ENCODE data around the gene SDCCAG8.
"Not testable (repeated sequence)": the region's sequence is repeated elsewhere in the genome, so short reads cannot be mapped to it uniquely, and the experiment has no call there.

SDCCAG8 gene

DNA sequence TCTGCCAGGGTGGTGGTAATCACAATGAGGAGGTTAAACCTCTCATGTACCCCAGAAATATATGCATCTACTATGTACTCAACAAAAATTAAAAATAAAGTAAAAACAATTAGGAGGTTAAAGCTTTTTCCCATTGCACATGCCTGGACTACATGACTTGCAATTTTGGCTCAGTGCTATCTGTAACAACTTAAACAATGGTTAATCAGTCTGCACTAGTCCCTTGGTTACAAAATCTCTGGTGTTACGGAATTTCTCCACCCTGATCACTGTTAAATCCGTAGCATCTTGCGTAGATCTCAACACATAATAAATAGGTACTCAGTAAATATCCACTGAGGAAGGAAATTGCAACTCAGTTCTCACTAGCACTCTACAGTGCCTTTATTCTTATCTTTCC lies 66.5 kb downstream of the SDCCAG8 start:
- in situ Hi-C loops (cut with MboI; ENCODE audit: low sequenced_read_pairs) = loop anchor here (25.0 kb wide), 1 partner anchor 860 kb away; no protein-coding TSS in a partner anchor

DNA sequence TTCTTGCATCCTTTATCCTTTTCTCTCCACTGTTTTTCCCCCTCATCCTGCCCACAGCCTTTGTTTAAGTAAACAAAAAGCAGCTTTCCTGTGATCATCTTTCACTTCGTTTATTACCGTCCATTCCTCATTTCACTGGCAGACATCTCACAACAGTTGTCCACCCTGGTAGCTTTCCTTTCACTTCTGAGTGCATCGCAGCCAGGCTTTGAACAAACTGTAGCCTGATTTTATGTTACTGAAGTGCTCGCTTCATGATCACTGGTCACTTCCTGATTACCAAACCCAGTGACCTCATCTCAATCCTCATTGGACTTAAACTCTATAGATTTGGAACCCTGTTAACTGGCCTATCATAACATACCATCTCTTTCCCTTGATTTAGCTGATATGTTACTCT lies 67.7 kb downstream of the SDCCAG8 start:
- in situ Hi-C loops (cut with MboI; ENCODE audit: low sequenced_read_pairs) = loop anchor here (25.0 kb wide), 1 partner anchor 861 kb away; no protein-coding TSS in a partner anchor

DNA sequence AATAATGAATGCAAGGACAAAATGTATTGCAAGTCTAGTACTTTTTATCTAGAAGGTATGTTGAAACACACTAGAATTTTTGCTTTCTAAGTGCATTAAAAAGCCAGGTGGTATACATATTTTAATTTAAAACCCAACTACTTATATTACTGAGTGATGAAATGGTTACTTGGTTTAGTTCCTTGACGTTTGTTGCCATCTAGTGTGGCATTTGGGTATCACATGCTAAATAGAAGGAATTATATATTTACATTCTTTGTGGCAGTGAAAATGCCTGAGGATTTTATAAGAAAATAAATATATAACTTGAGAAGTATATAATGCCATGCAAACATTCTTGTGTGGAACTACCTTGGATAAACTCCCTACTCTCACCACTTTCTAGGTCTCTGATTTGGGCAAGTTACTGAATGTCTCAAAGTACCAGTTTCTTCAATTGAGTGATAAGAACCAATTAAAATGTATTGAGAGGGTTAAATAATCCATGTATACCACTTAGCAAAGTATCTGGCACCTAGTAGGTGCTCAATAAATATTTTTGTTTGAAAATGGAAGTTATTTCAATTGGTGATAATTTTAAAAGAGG lies 69.6 kb downstream of the SDCCAG8 start:
- in situ Hi-C loops (cut with MboI; ENCODE audit: low sequenced_read_pairs) = no loop called here

DNA sequence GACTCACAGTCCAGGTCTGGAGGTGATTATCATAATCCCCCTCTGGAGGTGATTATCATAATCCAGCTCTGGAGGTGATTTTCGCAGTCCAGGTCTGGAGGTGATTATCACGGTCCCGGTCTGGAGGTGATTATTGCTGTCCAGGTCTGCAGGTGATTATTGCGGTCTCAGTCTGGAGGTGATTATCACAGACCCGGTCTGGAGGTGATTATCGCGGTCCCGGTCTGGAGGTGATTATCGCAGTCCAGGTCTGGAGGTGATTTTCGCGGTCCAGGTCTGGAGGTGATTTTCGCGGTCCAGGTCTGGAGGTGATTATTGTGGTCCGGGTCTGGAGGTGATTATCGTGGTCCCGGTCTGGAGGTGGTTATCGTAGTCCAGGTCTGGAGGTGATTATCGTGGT lies 76.6 kb downstream of the SDCCAG8 start:
- in situ Hi-C loops (cut with MboI; ENCODE audit: low sequenced_read_pairs) = no loop called here

DNA sequence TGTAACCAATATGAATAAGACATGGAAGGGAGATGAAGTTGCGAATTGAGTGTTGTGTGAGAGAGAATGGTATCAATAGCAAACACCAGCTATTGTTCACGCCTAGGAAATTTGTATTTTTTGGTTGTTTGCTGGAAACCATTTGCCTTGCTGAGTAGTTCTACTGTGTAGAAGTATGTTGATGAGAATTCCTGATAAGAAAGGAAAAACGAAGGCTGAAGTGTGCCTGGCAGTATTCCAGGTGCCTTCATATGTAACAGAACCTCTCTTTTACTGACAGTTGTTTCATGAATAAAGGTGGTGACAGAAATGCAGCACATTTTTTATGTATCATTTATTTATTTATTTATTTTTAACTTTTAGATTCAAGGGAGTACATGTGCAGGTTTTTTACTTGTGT lies 79.5 kb downstream of the SDCCAG8 start:
- in situ Hi-C loops (cut with MboI; ENCODE audit: low sequenced_read_pairs) = no loop called here

DNA sequence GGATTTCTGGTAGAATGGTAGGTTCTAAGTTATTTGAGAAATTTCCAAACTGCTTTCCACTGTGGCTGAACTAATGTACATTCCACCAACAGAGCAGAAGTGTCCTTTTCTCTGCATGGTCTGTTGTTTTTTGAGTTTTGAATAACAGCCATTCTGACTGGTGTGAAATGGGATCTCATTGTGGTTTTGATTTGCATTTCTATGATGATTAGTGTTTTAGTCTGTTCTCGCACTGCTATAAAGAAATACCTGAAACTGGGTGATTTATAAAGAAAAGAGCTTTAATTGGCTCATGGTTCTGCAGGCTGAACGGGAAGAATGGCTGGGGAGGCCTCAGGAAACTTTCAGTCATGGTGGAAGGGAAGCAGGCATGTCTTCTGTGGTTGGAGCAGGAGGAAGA lies 80.3 kb downstream of the SDCCAG8 start:
- in situ Hi-C loops (cut with MboI; ENCODE audit: low sequenced_read_pairs) = no loop called here

DNA sequence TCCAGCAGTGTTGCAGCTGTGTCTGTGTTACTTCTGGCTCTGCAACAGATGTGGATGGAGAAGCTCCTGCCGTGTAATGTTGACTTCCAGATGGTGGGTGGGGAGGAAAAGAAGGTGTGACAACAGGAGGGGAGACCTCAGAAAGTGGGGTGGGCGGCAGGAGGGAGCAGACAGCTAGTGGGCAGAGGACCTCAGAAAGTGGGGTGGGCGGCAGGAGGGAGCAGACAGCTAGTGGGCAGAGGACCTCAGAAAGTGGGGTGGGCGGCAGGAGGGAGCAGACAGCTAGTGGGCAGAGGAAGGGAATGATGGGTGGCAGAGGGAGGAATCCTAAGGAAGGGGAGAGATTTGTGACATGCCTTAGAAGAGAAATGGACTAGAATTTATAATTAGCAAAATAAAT lies 83.0 kb downstream of the SDCCAG8 start:
- in situ Hi-C loops (cut with MboI; ENCODE audit: low sequenced_read_pairs) = not testable (repeated sequence)

DNA sequence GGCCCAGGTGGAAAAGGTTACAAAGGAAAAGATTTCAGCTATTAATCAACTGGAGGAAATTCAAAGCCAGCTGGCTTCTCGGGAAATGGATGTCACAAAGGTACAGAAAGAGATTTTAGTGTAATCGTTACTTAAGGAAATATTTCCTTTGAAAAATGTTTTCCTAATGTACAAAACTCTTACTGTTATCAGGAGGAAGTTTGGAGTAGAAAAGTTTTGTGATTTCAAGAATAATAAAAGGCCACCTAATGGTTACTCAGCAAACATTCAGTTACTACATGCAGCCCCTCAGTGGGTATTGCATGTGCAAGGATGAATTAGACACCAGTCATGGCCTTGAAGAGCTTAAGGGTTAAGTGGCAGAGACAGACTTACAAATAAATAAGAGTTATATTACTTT lies 85.2 kb downstream of the SDCCAG8 start:
- in situ Hi-C loops (cut with MboI; ENCODE audit: low sequenced_read_pairs) = loop anchor here (10.0 kb wide), 1 partner anchor 944 kb away; no protein-coding TSS in a partner anchor

DNA sequence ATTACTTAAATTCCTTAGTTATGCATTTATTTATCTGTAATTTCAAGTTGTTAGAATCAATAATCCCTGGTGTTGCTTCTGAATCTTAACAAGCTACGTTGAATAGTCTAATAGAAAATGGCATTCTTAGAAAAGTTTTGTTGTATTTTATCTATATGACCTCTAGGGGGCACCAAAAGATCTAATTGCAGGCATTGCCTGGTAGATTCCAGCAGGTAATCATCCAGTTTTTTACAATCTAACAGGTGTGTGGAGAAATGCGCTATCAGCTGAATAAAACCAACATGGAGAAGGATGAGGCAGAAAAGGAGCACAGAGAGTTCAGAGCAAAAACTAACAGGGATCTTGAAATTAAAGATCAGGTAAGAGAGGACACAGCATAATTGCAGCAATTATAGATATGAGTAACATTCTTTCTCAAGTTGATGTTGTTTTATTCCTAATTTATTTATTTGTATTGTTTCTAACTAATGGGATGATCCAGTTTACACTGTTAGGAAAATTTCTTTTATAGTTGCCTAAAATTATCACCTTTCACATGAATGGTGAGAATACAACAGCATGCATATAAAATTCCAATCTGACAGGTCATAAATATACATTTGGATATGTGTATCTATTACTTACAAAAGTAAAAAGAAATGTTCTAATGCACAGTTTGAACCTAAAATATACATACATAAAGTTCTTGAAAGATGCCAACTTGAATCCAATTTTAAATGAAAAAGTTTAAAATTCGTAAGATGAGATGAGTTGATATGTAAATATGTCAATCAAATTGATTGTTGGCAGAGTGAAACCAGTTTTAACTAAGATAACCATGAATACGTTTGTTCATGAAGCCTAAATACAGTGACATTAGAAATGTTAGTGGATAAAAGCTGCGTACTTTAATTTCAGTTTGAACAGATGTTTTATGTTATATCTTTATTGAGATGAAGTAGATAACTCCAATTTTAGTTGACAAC lies 88.4 kb downstream of the SDCCAG8 start:
- in situ Hi-C loops (cut with MboI; ENCODE audit: low sequenced_read_pairs) = loop anchor here (10.0 kb wide), 1 partner anchor 941 kb away; no protein-coding TSS in a partner anchor

DNA sequence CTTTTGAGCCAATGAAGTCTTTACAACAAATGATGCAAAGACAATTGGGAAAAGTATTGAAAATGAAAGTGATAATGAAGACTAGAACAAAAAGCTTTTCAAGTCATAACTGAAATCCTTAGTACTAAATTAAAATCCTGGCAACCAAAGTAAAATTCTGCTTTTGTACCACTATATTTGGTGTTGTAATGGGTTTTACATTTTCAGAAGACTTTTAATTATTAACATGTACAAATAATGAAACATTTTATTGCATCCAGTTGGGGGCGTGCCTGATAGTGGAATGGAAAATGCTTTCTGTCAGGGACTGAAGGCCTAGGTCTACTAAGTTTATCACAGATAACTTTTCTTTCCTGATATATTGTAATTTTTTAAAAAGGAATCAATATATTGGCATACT lies 89.4 kb downstream of the SDCCAG8 start:
- in situ Hi-C loops (cut with MboI; ENCODE audit: low sequenced_read_pairs) = loop anchor here (10.0 kb wide), 1 partner anchor 940 kb away; no protein-coding TSS in a partner anchor

DNA sequence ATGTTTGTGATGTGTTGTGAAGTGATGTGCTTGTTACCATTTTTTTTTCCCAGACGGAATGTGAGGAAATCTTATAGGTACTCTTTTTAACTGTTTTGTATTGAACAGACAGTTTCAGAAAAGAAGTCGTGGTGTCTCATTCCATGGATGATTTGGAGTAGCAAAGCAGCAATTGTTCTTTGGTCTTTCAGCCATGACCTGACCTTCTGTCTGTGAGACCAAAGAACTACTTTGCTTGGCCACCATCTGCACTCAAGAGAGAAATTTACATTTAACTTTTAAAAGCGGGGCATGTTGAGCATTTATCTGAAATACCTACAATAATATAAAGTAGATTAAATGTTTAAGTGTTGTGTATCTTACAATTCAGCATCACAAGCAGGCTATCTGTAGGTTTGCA lies 90.2 kb downstream of the SDCCAG8 start:
- in situ Hi-C loops (cut with MboI; ENCODE audit: low sequenced_read_pairs) = loop anchor here (10.0 kb wide), 1 partner anchor 939 kb away; no protein-coding TSS in a partner anchor

DNA sequence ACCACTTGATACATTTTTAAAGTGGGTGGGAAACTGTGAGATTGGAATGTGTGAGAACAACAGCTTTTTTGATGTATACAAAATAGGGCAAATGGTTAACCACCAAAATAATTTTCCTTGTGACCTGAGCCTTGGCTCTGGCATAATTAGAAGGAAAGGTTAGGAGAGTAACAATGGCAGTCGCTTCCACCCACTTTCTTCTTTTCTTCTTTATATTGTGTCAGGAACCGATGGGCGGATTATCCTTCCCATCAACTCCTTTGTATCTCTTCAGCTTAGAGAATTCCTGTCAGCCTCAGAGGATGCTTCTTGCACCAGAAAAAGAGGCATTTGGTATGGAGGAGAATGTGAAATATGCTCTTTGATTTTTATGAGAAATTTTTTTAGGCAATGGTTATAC lies 90.6 kb downstream of the SDCCAG8 start:
- in situ Hi-C loops (cut with MboI; ENCODE audit: low sequenced_read_pairs) = loop anchor here (10.0 kb wide), 1 partner anchor 938 kb away; no protein-coding TSS in a partner anchor

DNA sequence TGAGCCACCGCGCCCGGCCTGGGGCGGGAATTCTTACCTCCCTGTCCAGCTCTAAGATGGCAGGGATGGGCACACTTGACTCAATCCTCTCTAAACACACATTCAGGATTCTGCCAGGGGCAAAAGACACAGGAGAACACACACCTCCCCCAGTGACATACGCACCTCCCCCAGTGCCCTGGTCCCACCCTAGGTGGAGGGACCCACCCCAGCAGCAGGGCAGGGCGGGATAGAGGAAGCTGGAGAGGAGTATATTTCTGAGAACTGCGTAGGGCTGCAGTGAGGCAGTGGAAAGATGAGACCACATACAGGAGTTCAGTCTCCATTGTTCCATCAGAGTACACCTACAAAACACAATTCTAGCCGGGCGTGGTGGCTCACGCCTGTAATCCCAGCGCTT lies 92.5 kb downstream of the SDCCAG8 start:
- in situ Hi-C loops (cut with MboI; ENCODE audit: low sequenced_read_pairs) = loop anchor here (10.0 kb wide), 1 partner anchor 936 kb away; no protein-coding TSS in a partner anchor

DNA sequence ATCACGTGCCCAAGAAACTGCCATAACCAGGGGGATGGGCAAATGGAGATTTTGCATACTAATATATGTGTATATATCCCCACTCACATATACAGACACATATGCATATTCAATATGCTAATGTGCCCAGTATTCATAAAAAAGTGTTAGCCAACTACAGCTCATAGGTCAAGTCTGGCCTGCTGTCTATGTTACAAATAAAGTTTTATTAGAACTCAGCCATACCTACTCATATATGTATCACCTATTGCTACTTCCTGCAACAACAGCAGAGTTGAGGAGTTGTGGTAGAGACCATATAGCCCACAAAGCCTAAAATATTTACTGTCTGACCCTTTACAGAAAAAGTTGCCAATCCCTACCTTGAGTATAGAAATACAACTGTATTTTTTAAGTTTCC lies 93.3 kb downstream of the SDCCAG8 start:
- in situ Hi-C loops (cut with MboI; ENCODE audit: low sequenced_read_pairs) = loop anchor here (10.0 kb wide), 1 partner anchor 936 kb away; no protein-coding TSS in a partner anchor

DNA sequence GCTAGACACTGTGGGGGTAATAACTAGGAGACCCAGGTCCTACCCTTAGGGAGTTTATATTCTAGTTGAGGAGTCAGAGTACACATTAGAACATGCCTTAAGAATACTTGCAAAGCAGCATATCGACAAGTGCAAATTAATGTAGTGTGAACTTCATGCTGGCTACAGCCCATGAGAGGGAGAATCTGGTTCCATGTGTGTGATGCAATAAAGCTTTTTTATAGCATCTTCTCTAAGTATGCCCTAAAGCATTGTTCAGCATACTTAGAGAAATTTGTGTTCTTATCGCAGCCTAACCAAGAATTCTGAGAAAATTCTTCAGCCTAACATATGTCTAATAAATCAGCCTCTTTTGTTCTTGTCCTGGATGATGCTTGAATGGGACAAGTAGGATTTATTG lies 95.5 kb downstream of the SDCCAG8 start:
- in situ Hi-C loops (cut with MboI; ENCODE audit: low sequenced_read_pairs) = no loop called here

DNA sequence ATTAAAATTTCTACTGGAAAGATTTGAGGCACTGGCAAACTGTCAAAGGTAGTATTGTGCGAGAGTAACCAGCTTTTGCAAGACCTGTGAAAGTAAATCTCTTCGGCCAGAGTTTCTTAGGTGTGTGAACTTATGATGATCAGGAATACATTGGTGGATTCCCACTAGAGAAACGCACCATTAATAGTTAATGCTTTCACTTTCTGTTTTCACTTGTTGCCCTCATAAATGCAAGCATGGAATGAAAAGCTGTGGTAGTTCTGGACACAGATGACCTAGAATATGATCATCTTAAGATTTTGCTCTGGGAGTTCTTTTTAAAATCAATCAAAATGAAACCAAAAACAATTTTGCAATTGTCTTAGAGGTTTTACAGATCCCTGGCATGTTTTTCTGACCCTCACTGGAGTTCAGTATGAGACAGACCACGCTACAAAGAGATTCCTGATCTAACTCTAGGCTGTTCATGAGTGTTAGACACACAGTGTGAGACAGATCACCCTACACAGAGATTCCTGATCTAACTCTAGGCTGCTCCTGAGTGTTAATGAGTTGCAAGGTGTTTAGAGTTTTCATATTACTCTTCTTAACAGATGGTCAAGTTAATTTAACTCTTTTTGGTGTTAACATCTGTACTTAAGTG lies 98.8 kb downstream of the SDCCAG8 start:
- in situ Hi-C loops (cut with MboI; ENCODE audit: low sequenced_read_pairs) = no loop called here

DNA sequence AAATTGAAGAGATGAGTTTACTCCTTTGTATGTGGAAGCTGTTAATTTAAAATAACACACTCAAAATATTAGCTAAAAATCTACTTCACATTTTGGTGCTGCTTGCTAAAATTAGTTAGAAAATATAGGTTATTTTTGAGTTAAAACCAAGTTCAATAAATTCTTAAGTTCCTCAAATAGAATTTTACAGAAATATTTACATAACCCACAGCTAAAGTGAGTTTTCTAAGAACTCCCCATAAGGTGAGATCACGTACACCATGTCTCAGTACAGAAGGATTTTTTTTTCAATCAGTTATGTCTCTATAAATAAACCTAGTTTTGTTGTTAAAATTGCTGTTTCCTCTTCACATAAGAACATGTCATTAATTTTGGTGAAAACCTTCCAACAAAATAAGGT lies 108.0 kb downstream of the SDCCAG8 start:
- in situ Hi-C loops (cut with MboI; ENCODE audit: low sequenced_read_pairs) = no loop called here

DNA sequence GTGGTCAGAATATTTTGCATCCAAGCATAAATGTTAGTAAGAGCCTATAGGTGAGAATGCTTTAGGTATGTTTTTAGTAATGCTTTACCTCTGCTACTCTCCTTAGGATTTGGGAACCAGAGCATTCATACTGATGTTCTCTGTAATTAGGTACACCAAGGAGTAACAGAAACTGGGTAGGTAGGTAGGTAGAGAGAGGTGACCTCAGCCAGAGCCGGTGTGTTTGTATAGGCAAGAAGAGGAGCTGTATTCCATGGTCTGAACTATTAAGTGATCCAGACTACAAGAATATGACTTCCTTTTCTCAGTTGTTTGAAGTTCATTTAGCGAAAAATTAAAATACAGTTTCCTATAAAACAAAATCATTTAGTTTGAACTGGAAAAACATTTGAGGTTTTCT lies 108.5 kb downstream of the SDCCAG8 start:
- in situ Hi-C loops (cut with MboI; ENCODE audit: low sequenced_read_pairs) = no loop called here

DNA sequence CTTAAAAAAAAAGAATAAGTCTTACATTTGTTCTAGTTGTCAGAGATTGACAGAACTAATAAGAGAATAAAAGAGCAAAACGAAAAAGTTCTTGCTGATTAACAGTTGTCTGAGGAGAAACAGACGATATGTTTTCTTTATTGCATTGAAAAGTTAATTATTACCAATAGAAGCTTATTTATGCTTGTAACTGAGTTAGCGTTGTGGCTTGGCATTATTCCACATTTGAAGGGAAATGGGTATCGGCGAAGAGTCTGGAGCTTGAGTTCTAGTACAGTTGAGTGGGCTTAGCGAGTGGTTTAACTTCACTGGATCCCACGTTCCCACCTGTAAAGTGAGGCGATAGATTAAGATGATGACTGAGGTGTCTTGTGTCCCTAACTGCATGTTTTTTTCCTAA lies 109.0 kb downstream of the SDCCAG8 start:
- in situ Hi-C loops (cut with MboI; ENCODE audit: low sequenced_read_pairs) = no loop called here

DNA sequence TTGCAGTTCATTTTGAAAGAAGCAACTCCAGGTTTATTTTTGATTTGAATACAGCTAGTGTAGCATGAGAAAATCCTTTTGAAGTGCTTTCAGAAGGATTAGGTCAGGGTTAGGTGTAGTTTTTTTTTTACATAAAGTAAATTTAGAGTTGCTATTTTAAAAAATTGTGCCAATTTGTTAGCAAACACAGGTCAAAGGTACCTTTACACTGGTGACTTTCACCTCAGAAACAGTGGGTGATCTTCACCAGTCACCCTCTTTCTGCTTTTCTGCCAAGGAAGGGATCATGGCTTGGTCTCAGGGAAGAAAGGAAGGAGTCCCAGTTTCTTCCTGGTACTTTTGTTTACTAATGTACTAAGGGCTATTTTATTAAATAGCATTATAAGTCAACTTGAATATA lies 111.5 kb downstream of the SDCCAG8 start:
- in situ Hi-C loops (cut with MboI; ENCODE audit: low sequenced_read_pairs) = no loop called here

DNA sequence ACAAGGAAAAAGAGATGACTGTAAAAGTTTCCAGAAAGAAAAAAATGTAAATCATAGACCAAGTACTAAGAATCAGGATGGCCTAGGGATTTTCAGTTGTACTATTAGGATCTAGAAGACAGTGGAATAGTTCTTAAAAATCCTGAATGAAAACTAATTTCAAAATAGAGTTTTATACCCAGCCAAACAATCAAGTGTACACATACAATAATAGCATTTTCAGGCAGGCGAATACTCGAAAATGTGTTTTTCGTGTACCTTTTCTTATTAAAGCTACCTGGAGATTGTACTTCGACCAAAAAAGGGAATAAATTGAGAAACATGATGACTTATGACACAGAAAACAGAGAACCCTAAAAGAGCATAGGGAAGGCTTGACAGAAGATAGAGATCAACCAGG lies 118.6 kb downstream of the SDCCAG8 start:
- in situ Hi-C loops (cut with MboI; ENCODE audit: low sequenced_read_pairs) = no loop called here
